MM.1S (cell line): ENCODE results near the gene PXYLP1.

Source experiments
- CTCF ChIP-seq: fragments of 300-600 bp; sonication (generic); IDR thresholded peaks from 2 replicates; pipeline ENCODE4 v1.5.1; 2016; ENCODE audit warnings: antibody characterized with exemption, low read length, mixed read lengths
- EZH2 ChIP-seq: fragments of 300-600 bp; sonication (generic); optimal IDR thresholded peaks from 2 replicates; pipeline ENCODE3; 2017; ENCODE audit warnings: low read depth, mild to moderate bottlenecking, antibody characterized with exemption, low read length, mixed read lengths
- EZH2phosphoT487 ChIP-seq: fragments of 300-600 bp; sonication (generic); IDR thresholded peaks from 2 replicates; pipeline ENCODE4 v1.6.1; 2018; ENCODE audit warnings: antibody characterized with exemption, low read length

GRCh38 chr3:141255137-141255845, 23.7 kb downstream of the PXYLP1 start:
- TF ChIP-seq CTCF (no peak), EZH2 (no peak), EZH2phosphoT487 (no peak)
